Activated CD8-positive, alpha-beta memory T cell treated with anti-CD3 and anti-CD28 coated beads, Interleukin-2, amount 10 ng/mL, durations not matched to agents 7 days and 5 days (primary cell): Measurements from ENCODE around the gene PC. TPM values are rescaled to one million over a fixed set of nuclear protein-coding genes. Genes with fewer than 3 reads are reported as not detected.

Experiments used
- ATAC-seq: fragments of 150-1000 bp; cut with Tn5 transposase; one replicate; pipeline ENCODE4 v1.10.0; 2021; ENCODE audit warnings: moderate library complexity
- CTCF ChIA-PET: fragments of 350-600 bp; sonication (Branson Sonifier 250); formaldehyde crosslinking; loops from one replicate; lab custom pipeline; 2021; ENCODE audit warnings: antibody characterized with exemption; lab: Charles Lee
- DNase-seq: peaks from one replicate; pipeline ENCODE4 v3.0.0-alpha.2; 2020
- H3K27ac Mint-ChIP-seq: one replicate; pipeline ENCODE4 v1.8.0; 2021; ENCODE audit warnings: mild to moderate bottlenecking, mixed read lengths
- H3K27me3 Mint-ChIP-seq: one replicate; pipeline ENCODE4 v1.8.0; 2021; ENCODE audit warnings: mixed read lengths
- H3K36me3 Mint-ChIP-seq: one replicate; pipeline ENCODE4 v1.8.0; 2021; ENCODE audit warnings: mild to moderate bottlenecking, mixed read lengths
- H3K4me1 Mint-ChIP-seq: one replicate; pipeline ENCODE4 v1.8.0; 2021; ENCODE audit warnings: mixed read lengths
- H3K4me3 Mint-ChIP-seq: one replicate; pipeline ENCODE4 v1.8.0; 2021; ENCODE audit warnings: mild to moderate bottlenecking, moderate library complexity, mixed read lengths
- H3K9me3 Mint-ChIP-seq: one replicate; pipeline ENCODE4 v1.8.0; 2022; ENCODE audit warnings: low read depth, mixed read lengths
- total RNA-seq, 2 experiments: library from RNA; stranded (reverse); gene quantifications; one replicate each; pipeline ENCODE4 v1.2.3, GENCODE V29; 2021

Gene PC
- total RNA-seq, 2 experiments from 2014 or later: 10.1 to 11.3 TPM

GRCh38 chr11:66853242-66854229 is 104.6 kb downstream of the PC start:
- ATAC-seq (no peak), DNase-seq (no peak)
- Mint-ChIP-seq H3K27ac (no peak overlapping the region), H3K27me3 (no peaks in the 10 kb centered on the region), H3K9me3 (no peaks in the 10 kb centered on the region), H3K4me1 (peaks cover 16% of the 10 kb centered on the region), H3K4me3 (no peak overlapping the region), H3K36me3 (no peaks in the 10 kb centered on the region)
- CTCF ChIA-PET: interaction anchor here (2.9 kb wide), 1 partner anchor 8 kb away, joined by 9 read pairs; no protein-coding TSS in a partner anchor

- H3K27ac Mint-ChIP-seq: no peak overlapping the region
- no peak for ATAC-seq
- H3K36me3 Mint-ChIP-seq: no peaks in the 10 kb centered on the region
- no peaks in the 10 kb centered on the region for H3K27me3 Mint-ChIP-seq
- H3K4me1 Mint-ChIP-seq: peaks cover 13% of the 10 kb centered on the region
- CTCF ChIA-PET: interaction anchor here (1.0 to 1.6 kb wide), 3 partner anchors 9 to 175 kb away, joined by 3 to 12 read pairs (median 4); partner anchors contain the start of genes RBM4B and RCE1
- H3K4me3 Mint-ChIP-seq: no peak overlapping the region
- DNase-seq: no peak
- H3K9me3 Mint-ChIP-seq: no peaks in the 10 kb centered on the region
These were observed 105.5 kb downstream of the PC start for GRCh38 chr11:66852466-66853241.

GRCh38 chr11:66851698-66852465 is 106.3 kb downstream of the PC start:
- no peak for ATAC-seq
- no peak overlapping the region for H3K27ac Mint-ChIP-seq
- no peak for DNase-seq
- H3K4me1 Mint-ChIP-seq: peaks cover 13% of the 10 kb centered on the region
- no peak overlapping the region for H3K4me3 Mint-ChIP-seq
- H3K27me3 Mint-ChIP-seq: no peaks in the 10 kb centered on the region
- H3K9me3 Mint-ChIP-seq: no peaks in the 10 kb centered on the region
- CTCF ChIA-PET: interaction anchor here (1.0 to 1.6 kb wide), 3 partner anchors 9 to 174 kb away, joined by 3 to 12 read pairs (median 4); partner anchors contain the start of genes RBM4B and RCE1
- no peaks in the 10 kb centered on the region for H3K36me3 Mint-ChIP-seq

GRCh38 chr11:66851239-66851596 is 107.0 kb downstream of the PC start:
- H3K4me1 Mint-ChIP-seq: peaks cover 13% of the 10 kb centered on the region

GRCh38 chr11:66850588-66851238 is 107.5 kb downstream of the PC start:
- Mint-ChIP-seq H3K27me3 (no peaks in the 10 kb centered on the region), H3K4me1 (peaks cover 11% of the 10 kb centered on the region), H3K4me3 (no peak overlapping the region), H3K36me3 (no peaks in the 10 kb centered on the region), H3K27ac (no peak overlapping the region), H3K9me3 (no peaks in the 10 kb centered on the region)
- ATAC-seq: no peak
- CTCF ChIA-PET: no interaction called here
- DNase-seq: no peak

More at GRCh38 chr11:66851239-66851596, 107.0 kb downstream of the PC start:
- Mint-ChIP-seq H3K4me3 (no peak overlapping the region), H3K27ac (no peak overlapping the region), H3K9me3 (no peaks in the 10 kb centered on the region), H3K27me3 (no peaks in the 10 kb centered on the region), H3K36me3 (no peaks in the 10 kb centered on the region)
- no peak for DNase-seq
- CTCF ChIA-PET: interaction anchor here (1.5 to 1.6 kb wide), 2 partner anchors 8 to 174 kb away, joined by 4 to 12 read pairs; partner anchors contain the start of genes RBM4B and RCE1
- no peak for ATAC-seq

GRCh38 chr11:66850235-66850587 is 108.0 kb downstream of the PC start:
- peaks cover 11% of the 10 kb centered on the region for H3K4me1 Mint-ChIP-seq
- H3K27ac Mint-ChIP-seq: no peak overlapping the region
- DNase-seq: no peak
- H3K36me3 Mint-ChIP-seq: no peaks in the 10 kb centered on the region
- CTCF ChIA-PET: no interaction called here
- no peaks in the 10 kb centered on the region for H3K9me3 Mint-ChIP-seq
- no peaks in the 10 kb centered on the region for H3K27me3 Mint-ChIP-seq
- ATAC-seq: no peak
- H3K4me3 Mint-ChIP-seq: no peak overlapping the region

GRCh38 chr11:66849501-66850234 is 108.5 kb downstream of the PC start:
- no peak for ATAC-seq
- no peaks in the 10 kb centered on the region for H3K36me3 Mint-ChIP-seq
- no peaks in the 10 kb centered on the region for H3K27me3 Mint-ChIP-seq
- H3K27ac Mint-ChIP-seq: no peak overlapping the region
- no peak for DNase-seq
- no peak overlapping the region for H3K4me3 Mint-ChIP-seq
- CTCF ChIA-PET: no interaction called here
- no peaks in the 10 kb centered on the region for H3K9me3 Mint-ChIP-seq
- peaks cover 16% of the 10 kb centered on the region for H3K4me1 Mint-ChIP-seq

- ATAC-seq: no peak
- Mint-ChIP-seq H3K36me3 (no peaks in the 10 kb centered on the region), H3K9me3 (no peaks in the 10 kb centered on the region), H3K4me3 (no peak overlapping the region), H3K27me3 (no peaks in the 10 kb centered on the region), H3K27ac (no peak overlapping the region), H3K4me1 (peaks cover 24% of the 10 kb centered on the region)
- CTCF ChIA-PET: no interaction called here
- DNase-seq: peak; percentile 32
These were observed 109.3 kb downstream of the PC start for GRCh38 chr11:66848671-66849500.

- CTCF ChIA-PET: no interaction called here
- no peak overlapping the region for H3K27ac Mint-ChIP-seq
- DNase-seq: peak; percentile 37
- H3K36me3 Mint-ChIP-seq: peaks cover under 1% of the 10 kb centered on the region
- no peak for ATAC-seq
- peaks cover 25% of the 10 kb centered on the region for H3K4me1 Mint-ChIP-seq
- H3K27me3 Mint-ChIP-seq: no peaks in the 10 kb centered on the region
- H3K9me3 Mint-ChIP-seq: no peaks in the 10 kb centered on the region
- no peak overlapping the region for H3K4me3 Mint-ChIP-seq
These were observed 110.5 kb downstream of the PC start for GRCh38 chr11:66847461-66848232.

GRCh38 chr11:66846671-66847091 is 111.5 kb downstream of the PC start:
- Mint-ChIP-seq H3K4me3 (no peak overlapping the region), H3K9me3 (no peaks in the 10 kb centered on the region), H3K27me3 (no peaks in the 10 kb centered on the region), H3K36me3 (peaks cover 6% of the 10 kb centered on the region), H3K4me1 (peaks cover 26% of the 10 kb centered on the region), H3K27ac (no peak overlapping the region)
- ATAC-seq: no peak
- peak; percentile 37 for DNase-seq
- CTCF ChIA-PET: interaction anchor here (2.4 kb wide), 1 partner anchor 8 kb away, joined by 9 read pairs; no protein-coding TSS in a partner anchor

- DNase-seq: peak; percentile 37
These were observed 112.3 kb downstream of the PC start for GRCh38 chr11:66845876-66846212.

More at GRCh38 chr11:66845876-66846212, 112.3 kb downstream of the PC start:
- CTCF ChIA-PET: interaction anchor here (2.4 to 4.2 kb wide), 2 partner anchors 9 to 12 kb away, joined by 9 to 19 read pairs; no protein-coding TSS in a partner anchor
- no peak for ATAC-seq
- Mint-ChIP-seq H3K27me3 (no peaks in the 10 kb centered on the region), H3K4me3 (no peak overlapping the region), H3K9me3 (no peaks in the 10 kb centered on the region), H3K27ac (no peak overlapping the region), H3K4me1 (peaks cover 29% of the 10 kb centered on the region), H3K36me3 (peaks cover 8% of the 10 kb centered on the region)
